Aortic smooth muscle cell (primary cell): ENCODE data around the gene PLEKHM2. TPM values are rescaled to one million over a fixed set of nuclear protein-coding genes. Genes with fewer than 3 reads are reported as not detected.

Experiments
- total RNA-seq: library from RNA; depleted of rRNA; stranded (reverse); fragments of >200 nt; gene quantifications from 2 replicates; pipeline ENCODE4 v1.2.3, GENCODE V29; 2014

PLEKHM2 gene, protein sequence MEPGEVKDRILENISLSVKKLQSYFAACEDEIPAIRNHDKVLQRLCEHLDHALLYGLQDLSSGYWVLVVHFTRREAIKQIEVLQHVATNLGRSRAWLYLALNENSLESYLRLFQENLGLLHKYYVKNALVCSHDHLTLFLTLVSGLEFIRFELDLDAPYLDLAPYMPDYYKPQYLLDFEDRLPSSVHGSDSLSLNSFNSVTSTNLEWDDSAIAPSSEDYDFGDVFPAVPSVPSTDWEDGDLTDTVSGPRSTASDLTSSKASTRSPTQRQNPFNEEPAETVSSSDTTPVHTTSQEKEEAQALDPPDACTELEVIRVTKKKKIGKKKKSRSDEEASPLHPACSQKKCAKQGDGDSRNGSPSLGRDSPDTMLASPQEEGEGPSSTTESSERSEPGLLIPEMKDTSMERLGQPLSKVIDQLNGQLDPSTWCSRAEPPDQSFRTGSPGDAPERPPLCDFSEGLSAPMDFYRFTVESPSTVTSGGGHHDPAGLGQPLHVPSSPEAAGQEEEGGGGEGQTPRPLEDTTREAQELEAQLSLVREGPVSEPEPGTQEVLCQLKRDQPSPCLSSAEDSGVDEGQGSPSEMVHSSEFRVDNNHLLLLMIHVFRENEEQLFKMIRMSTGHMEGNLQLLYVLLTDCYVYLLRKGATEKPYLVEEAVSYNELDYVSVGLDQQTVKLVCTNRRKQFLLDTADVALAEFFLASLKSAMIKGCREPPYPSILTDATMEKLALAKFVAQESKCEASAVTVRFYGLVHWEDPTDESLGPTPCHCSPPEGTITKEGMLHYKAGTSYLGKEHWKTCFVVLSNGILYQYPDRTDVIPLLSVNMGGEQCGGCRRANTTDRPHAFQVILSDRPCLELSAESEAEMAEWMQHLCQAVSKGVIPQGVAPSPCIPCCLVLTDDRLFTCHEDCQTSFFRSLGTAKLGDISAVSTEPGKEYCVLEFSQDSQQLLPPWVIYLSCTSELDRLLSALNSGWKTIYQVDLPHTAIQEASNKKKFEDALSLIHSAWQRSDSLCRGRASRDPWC
- total RNA-seq = 60.5 and 62.9 TPM in 2 replicates

DNA sequence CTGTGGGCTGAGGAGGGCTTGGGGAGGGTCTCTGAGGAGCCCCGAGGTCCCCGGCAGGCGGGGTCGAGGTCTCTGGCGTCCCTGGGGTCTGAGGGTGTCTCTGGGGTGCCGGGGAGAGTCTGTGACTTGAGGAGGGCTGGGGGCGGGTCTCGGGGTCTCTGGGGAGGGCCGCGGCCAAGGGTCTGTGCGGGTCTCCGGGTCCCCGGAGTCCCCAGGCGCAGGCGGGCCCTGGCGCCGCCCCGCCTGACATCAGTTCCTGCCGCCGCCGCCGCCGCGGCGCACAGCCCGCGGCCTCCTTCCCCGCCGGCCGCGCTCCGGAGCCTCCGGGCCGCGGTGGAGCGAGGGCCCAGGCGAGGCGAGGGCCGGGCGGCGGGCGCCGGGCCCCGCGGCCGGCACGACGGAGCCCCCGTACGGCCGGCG is at the start of gene PLEKHM2:
Gene PLEKHM2 (plus strand): TSS at position 279 of the 420 bp plus-strand sequence. CDS start 239 bp downstream, outside the sequence.

DNA sequence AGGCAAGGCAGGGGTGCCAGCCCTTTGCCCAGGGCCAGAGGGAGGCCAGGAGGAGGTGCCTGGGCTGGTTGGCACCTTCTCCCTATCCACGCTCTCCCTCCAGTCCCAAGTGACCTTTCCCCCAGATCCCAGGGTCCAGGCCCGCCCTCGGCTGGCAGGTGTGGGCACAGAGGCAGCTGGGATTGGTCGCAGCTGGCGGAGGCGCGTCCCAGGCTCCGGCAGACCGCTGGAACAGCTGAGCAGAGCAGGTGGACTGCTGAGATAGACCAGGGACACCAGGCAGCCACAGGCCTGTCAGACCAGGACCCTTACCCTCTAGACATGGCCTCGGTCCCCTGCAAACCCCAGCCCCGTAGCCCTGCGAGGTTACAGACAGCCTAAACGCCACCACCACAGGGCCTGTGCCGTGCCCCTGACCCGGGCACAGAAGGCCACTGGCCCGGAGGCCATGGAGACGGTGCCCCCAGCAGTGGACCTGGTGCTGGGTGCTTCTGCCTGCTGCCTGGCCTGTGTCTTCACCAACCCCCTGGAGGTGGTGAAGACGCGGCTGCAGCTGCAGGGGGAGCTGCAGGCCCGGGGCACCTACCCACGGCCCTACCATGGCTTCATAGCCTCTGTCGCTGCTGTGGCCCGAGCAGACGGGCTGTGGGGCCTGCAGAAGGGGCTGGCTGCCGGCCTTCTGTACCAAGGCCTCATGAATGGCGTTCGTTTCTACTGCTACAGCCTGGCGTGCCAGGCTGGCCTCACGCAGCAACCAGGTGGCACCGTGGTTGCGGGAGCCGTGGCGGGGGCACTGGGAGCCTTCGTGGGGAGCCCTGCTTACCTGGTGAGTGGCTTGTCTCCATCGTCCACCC is 52.1 kb downstream of the PLEKHM2 start, which contains the start of gene SLC25A34:
Gene SLC25A34 (plus strand): TSS at position 221 of the 854 bp plus-strand sequence. CDS start 228 bp downstream, at position 449.

DNA sequence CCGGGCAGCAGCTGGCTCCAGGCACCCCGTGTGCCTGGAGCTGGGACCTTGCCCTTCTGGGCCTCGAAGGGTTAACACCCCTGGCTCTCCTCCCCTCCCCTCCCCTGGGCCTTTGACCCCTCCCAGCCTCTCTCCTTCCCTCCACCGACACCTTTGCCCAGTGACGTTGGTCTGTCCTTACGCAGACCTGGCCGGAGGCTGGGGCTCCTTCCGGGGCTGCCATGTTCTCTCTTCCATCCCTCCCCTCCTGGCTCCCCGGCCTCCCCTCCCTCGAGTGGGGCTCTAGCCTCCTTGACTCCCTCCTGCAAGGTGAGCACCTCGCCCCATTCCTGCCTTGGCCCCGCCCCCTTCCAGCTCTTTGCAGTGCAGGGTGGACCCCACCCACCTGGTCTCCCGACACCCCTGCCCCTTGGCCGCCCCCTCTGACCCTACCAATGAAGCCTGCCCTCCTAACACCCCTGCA is 58.2 kb downstream of the PLEKHM2 start, which contains the start of gene TMEM82:
Gene TMEM82 (plus strand): TSS at position 161 of the 463 bp plus-strand sequence. CDS start 61 bp downstream, at position 222.

DNA sequence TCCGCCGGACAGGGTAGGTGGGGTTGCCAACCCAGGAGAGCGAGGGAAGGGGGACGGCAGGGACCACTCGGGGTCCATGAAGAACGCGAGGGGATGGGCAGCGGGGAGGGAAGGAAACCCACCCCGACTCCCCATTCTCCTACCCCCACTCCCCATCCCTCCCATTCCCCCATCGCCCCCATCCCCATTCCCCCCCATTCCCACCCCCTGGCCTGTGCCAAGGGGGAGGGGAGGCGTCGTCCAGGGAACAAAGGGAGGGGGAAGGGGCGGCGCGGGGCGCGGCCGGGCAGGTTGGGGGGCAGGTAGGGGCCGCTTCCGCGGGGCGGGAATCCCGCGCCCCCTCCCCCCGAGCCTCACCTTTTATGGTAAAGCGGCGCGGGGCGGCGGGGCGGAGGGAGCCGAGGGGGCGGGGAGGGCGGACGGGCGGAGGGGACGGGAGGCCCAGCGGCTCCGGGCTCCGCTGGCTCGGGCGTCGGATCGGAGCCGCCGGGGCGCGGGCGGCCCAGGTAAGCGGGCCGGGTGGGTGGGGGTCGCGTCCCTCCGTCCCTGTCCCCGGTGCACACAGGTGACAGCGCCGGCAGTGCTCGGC is 74.3 kb downstream of the PLEKHM2 start, which contains the start of gene FBLIM1:
Gene FBLIM1 (plus strand): TSS at position 453 of the 589 bp plus-strand sequence. CDS start 6,189 bp downstream, outside the sequence.

Other genes with a start within 250 kb of the PLEKHM2 start
- not detected in 2 replicates for gene CTRC, start 245.9 kb upstream of the PLEKHM2 start, total RNA-seq
- gene CELA2A, start 227.6 kb upstream of the PLEKHM2 start, total RNA-seq = not detected in 2 replicates
- 0.13 TPM in 1 of 2 replicates, not detected in the other for gene CELA2B, start 208.2 kb upstream of the PLEKHM2 start, total RNA-seq
- gene CASP9, start 160.1 kb upstream of the PLEKHM2 start, total RNA-seq = 5.1 and 5.3 TPM in 2 replicates
- 12.3 and 16.5 TPM in 2 replicates for gene DNAJC16, start 157.5 kb upstream of the PLEKHM2 start, total RNA-seq
- gene AGMAT, start 99.3 kb upstream of the PLEKHM2 start, total RNA-seq = 0.68 and 1.1 TPM in 2 replicates
- gene DDI2, start 66.9 kb upstream of the PLEKHM2 start, total RNA-seq = 11.6 and 14.1 TPM in 2 replicates
- 0.26 and 0.62 TPM in 2 replicates for gene SLC25A34, start 51.9 kb downstream of the PLEKHM2 start, total RNA-seq
- gene TMEM82, start 58.2 kb downstream of the PLEKHM2 start, total RNA-seq = not detected in 2 replicates
- 70.9 and 129 TPM in 2 replicates for gene FBLIM1, start 74.5 kb downstream of the PLEKHM2 start, total RNA-seq
- 11.7 and 12.0 TPM in 2 replicates for gene UQCRHL, start 123.3 kb downstream of the PLEKHM2 start, total RNA-seq
- 15.1 and 20.9 TPM in 2 replicates for gene SPEN, start 163.4 kb downstream of the PLEKHM2 start, total RNA-seq